Measurements from ENCODE around the gene TPX2. TPM values are rescaled to one million over a fixed set of nuclear protein-coding genes. Genes with fewer than 3 reads are reported as not detected.

TPX2 gene, protein sequence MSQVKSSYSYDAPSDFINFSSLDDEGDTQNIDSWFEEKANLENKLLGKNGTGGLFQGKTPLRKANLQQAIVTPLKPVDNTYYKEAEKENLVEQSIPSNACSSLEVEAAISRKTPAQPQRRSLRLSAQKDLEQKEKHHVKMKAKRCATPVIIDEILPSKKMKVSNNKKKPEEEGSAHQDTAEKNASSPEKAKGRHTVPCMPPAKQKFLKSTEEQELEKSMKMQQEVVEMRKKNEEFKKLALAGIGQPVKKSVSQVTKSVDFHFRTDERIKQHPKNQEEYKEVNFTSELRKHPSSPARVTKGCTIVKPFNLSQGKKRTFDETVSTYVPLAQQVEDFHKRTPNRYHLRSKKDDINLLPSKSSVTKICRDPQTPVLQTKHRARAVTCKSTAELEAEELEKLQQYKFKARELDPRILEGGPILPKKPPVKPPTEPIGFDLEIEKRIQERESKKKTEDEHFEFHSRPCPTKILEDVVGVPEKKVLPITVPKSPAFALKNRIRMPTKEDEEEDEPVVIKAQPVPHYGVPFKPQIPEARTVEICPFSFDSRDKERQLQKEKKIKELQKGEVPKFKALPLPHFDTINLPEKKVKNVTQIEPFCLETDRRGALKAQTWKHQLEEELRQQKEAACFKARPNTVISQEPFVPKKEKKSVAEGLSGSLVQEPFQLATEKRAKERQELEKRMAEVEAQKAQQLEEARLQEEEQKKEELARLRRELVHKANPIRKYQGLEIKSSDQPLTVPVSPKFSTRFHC
- total RNA-seq (2021; ENCODE audit: unreplicated experiment) (248 TPM), Bru-seq, nascent RNA (percentile 98 among the genes with signal in this experiment), BruChase-seq, experiment 1, labeled RNA remaining after a 2-hour chase (percentile 96 among the genes with signal in this experiment), BruChase-seq, experiment 2, labeled RNA remaining after a 6-hour chase (percentile 98 among the genes with signal in this experiment)
- 84.6 TPM for polyA plus RNA-seq (2012; ENCODE audit: insufficient read length)
- long read RNA-seq, transcript TPX2-201 (18 exons, 3,497 nt), result major isoform, 201 of 508 reads
- long read RNA-seq, partial matches to known transcripts, result 188 of 508 reads
- long read RNA-seq, other reads (novel, unspliced or antisense), result 117 of 508 reads

DNA sequence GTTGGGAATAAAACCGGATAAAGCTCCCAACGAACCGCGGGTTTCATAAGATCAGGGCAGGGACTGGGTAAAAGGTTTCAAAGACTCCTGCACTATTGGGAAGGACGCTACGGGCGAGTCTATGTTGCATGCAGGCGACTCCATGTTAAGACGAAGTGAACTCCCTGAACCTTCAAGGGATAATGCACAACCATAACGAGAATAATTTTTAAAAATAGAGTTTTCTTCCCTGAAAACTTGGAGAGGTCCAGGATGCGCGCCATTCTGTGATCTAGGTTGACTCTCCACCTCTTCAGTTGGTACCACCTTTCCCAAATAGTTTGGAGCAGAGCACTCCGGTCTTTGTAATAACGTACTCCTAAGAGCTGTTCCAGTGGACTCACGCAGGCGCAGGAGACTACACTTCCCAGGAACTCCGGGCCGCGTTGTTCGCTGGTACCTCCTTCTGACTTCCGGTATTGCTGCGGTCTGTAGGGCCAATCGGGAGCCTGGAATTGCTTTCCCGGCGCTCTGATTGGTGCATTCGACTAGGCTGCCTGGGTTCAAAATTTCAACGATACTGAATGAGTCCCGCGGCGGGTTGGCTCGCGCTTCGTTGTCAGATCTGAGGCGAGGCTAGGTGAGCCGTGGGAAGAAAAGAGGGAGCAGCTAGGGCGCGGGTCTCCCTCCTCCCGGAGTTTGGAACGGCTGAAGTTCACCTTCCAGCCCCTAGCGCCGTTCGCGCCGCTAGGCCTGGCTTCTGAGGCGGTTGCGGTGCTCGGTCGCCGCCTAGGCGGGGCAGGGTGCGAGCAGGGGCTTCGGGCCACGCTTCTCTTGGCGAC lies at the start of gene TPX2:
Gene TPX2 (plus strand): TSS at position 562 of the 821 bp plus-strand sequence. CDS start 18,187 bp downstream, outside the sequence.
- Histone ChIP-seq H3K4me1 (ENCODE audit: control insufficient read depth, insufficient read depth, low read length) (peaks cover 24% of the 10 kb centered on the region), H3K4me3 (ENCODE audit: low read depth in 2 of 2, low read length in 2 of 2) (peak within 1 kb of the TSS; percentile 71 to 79), H3K27me3 (ENCODE audit: control insufficient read depth, insufficient read depth, low read length) (no peaks in the 10 kb centered on the region), H3K36me3 (ENCODE audit: control insufficient read depth, insufficient read depth, low read length) (peaks cover 9% of the 10 kb centered on the region), H3K9me3 (ENCODE audit: control insufficient read depth, insufficient read depth, low read depth, low read length) (no peaks in the 10 kb centered on the region), H3K27ac (ENCODE audit: low read length) (peak within 1 kb of the TSS; percentile 99)
- no TSS peak for BruUV-seq (replicated peaks)
- DNase-seq (ENCODE audit: low read depth, low spot score), result peak; percentile 100
- TF ChIP-seq TCF7L2 (IDR thresholded peaks at IDR 0.05; ENCODE audit: low read depth, low read length) (peak; percentile 70; the same call in 1 of the 2 replicates), POLR2AphosphoS5 (IDR thresholded peaks at IDR 0.05; ENCODE audit: low read depth, low read length) (peak; percentile 98), SIN3A (IDR thresholded peaks at IDR 0.05; ENCODE audit: borderline replicate concordance, insufficient read depth, low read depth, low read length) (peak; percentile 95)
- TF ChIP-seq, protein P1, sequence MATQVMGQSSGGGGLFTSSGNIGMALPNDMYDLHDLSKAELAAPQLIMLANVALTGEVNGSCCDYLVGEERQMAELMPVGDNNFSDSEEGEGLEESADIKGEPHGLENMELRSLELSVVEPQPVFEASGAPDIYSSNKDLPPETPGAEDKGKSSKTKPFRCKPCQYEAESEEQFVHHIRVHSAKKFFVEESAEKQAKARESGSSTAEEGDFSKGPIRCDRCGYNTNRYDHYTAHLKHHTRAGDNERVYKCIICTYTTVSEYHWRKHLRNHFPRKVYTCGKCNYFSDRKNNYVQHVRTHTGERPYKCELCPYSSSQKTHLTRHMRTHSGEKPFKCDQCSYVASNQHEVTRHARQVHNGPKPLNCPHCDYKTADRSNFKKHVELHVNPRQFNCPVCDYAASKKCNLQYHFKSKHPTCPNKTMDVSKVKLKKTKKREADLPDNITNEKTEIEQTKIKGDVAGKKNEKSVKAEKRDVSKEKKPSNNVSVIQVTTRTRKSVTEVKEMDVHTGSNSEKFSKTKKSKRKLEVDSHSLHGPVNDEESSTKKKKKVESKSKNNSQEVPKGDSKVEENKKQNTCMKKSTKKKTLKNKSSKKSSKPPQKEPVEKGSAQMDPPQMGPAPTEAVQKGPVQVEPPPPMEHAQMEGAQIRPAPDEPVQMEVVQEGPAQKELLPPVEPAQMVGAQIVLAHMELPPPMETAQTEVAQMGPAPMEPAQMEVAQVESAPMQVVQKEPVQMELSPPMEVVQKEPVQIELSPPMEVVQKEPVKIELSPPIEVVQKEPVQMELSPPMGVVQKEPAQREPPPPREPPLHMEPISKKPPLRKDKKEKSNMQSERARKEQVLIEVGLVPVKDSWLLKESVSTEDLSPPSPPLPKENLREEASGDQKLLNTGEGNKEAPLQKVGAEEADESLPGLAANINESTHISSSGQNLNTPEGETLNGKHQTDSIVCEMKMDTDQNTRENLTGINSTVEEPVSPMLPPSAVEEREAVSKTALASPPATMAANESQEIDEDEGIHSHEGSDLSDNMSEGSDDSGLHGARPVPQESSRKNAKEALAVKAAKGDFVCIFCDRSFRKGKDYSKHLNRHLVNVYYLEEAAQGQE (IDR thresholded peaks at IDR 0.05; ENCODE audit: insufficient read depth in 1 of 2, low read depth in 2 of 2, low read length in 1 of 2), result peak in 1 of 2 experiments; percentile 41; a peak in 2 of 4 replicates
- TF ChIP-seq, protein P2, sequence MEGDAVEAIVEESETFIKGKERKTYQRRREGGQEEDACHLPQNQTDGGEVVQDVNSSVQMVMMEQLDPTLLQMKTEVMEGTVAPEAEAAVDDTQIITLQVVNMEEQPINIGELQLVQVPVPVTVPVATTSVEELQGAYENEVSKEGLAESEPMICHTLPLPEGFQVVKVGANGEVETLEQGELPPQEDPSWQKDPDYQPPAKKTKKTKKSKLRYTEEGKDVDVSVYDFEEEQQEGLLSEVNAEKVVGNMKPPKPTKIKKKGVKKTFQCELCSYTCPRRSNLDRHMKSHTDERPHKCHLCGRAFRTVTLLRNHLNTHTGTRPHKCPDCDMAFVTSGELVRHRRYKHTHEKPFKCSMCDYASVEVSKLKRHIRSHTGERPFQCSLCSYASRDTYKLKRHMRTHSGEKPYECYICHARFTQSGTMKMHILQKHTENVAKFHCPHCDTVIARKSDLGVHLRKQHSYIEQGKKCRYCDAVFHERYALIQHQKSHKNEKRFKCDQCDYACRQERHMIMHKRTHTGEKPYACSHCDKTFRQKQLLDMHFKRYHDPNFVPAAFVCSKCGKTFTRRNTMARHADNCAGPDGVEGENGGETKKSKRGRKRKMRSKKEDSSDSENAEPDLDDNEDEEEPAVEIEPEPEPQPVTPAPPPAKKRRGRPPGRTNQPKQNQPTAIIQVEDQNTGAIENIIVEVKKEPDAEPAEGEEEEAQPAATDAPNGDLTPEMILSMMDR (IDR thresholded peaks at IDR 0.05), result no peak
- ChIA-PET POLR2A (interaction anchor here (0.5 to 1.4 kb wide), 4 partner anchors 13 to 166 kb away, joined by 4 to 15 read pairs (median 6); partner anchors contain the start of gene BCL2L1), CTCF (interaction anchor here (0.6 to 1.6 kb wide), 5 partner anchors 10 to 79 kb away, joined by 3 to 11 read pairs (median 3); no protein-coding TSS in a partner anchor)
- in situ Hi-C loops (cut with HindIII; ENCODE audit: low pct_unique_long_range_greater_than_20kb, low sequenced_read_pairs) (no loop called here), intact Hi-C loops (cut with micrococcal nuclease; ENCODE audit: unreplicated experiment) (no loop called here)
- ATAC-seq, result peak; percentile 99

Data from Panc1 (cell line).